COLO668 (cell line): ENCODE measurements around the gene SMIM24.
A peak's percentile ranks its signal among the peaks of the same experiment; 100 is the strongest.
"Not testable (repeated sequence)": the region's sequence is repeated elsewhere in the genome, so short reads cannot be mapped to it uniquely, and the experiment has no call there.

ENCODE experiments used
- DNase-seq: peaks from one replicate; lab custom pipeline; 2025; ENCODE audit not compliant: unreplicated experiment; lab: John Stamatoyannopoulos, UW

Gene SMIM24

DNA sequence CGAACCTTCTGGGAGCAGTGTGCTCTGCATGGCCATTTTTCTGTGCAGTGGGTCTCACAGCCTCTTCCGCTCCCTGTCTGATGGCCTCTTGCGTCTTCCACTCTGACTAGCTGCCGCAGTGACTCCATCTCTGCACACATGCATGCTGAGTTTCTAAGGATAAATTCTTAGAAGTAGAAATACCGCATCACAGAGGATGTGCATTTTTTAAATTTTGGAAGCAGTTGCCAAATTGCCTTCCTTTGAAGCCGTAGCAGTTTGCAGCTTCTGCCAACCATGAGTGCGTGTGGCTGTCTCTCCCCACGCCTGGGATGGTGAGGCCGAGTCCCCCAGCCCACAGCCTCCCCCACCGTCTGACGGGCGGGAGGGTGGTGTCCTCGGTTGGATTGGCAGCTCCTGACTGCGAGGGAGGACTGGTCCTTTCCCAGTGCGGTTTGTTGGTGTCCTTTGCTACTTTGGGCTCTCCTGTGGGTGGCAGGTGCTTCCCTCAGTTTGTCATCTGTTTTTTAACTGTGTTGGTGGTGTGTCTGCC lies 35.6 kb upstream of the SMIM24 start:
- DNase-seq: peak; percentile 30

DNA sequence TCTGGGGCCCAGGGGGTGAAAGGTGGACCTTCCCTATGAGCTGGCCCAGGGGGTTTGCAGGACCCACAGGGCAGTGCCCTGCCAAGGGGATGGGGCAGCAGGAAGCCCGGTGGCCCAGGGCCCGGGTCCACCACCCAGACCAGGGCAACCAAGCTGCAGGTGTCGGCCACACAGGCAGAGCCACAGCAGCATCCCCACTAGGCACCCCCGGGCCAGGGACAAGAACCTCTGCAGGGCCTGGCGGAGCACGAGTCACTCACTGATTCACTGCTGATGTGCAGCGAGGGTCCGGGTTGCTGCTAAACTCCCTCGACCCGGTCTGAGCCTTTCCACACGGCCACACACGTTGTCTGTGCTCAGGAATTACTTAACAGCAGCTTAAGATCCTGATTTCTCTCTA lies 34.6 kb upstream of the SMIM24 start:
- no peak for DNase-seq

DNA sequence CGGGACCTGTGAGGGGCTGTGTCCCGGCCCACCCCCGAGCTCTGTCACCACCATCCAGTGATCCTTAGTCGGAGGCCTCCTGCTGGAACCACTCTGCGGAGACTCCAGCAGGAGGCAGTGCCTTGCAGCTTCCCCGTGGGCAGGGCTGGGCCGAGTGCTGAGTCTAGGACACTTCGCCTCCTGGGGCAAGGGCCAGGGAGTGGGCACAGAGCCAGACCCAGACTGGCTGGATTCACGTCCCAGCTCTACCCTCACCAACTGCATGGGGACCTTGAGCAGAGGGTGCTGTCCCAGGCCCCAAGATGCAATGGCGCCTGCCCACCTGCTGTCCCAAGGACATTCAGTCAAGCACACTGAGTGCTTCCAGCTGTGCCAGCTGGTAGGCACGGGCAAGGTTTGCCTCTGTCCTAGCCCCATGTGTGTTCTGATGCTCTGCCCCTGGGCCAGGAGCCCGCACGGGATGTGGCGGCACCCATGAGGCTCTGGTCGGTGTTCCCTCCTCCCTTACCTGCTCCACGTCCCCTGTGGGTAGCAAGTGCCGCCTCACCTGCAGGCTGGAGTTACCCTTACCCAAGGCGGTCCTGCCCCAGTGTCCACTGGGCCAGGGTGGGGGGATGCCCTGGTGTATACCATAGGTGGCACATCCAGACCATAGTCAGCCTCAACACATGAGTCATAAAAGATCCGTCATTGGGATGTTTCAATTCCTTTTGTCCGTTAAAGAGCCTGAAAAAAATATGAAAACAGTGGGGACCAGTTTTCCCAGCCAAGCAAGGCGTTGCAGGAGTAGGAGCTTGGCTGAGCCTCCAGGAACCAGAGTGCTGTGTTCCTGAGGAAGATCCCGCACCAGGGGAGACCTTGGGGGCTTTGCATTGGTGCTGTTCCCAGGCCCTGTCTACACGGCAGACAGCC lies 33.2 kb upstream of the SMIM24 start:
- DNase-seq: no peak

DNA sequence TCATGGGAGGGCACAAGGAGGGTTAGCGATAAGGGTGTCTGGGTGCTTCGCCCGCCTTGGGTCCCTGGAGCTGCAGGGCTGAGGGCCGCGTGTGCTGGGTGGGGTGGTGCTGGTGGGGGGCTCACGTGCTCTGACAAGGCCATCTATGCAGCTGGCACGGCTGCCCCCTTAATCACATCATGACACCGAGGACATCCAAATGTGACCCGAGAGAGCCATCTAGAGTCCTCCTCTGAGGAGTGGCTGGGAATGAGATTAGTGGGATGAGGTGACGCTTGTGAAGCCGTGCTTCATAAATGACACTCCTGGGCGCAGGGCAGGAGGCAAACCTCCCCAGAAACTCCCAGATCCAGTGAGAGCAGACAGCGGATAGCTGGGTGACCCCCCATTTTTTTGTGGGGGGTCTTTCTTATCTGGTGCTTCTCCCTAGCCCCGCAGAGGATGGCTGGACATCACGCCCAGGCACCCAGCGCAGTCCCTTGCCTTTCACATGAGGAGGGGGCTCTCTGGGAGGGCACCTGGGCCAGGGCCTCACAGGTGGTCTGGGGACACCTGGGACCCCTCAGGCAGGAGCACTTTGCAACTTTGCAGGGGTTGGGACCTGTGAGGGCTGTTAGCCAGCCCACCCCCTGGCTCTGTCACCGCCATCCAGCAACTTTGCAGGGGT lies 32.4 kb upstream of the SMIM24 start:
- no peak for DNase-seq

DNA sequence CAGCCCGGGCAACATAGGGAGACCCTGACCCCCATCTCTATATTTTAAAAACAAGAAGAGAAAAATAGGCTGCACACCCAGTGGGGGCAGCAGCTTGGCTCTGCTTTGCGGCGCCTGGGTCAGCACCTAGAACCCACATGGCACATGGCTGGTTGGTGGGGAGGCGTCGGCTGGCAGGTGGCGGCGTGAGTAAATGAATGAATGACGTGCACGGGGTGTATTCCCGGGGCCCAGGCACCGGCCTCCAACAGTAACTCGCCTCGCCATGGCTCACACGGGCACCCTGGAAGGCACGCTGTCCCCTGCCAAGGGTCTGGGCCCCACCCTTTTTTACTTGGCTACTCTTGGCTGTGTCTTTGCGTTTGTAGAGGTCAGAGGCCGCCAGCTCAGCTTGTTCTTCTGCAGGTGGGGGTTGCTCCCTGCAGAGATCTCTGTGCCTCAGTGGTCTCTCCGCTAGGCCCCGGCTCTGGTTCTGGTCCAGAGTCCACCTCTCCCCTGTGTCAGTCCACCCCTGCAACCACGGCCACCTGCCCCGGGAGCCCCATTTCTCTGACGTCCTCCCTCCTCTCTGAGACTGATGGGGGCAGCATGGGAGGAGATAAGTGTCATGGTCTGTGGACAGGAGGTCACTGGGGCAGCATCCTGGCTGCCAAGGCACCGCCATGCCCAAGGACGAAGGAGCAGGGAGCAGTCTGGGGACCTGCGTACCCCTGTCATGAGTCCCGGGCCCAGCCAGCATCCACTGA lies 31.4 kb upstream of the SMIM24 start:
- DNase-seq: no peak

DNA sequence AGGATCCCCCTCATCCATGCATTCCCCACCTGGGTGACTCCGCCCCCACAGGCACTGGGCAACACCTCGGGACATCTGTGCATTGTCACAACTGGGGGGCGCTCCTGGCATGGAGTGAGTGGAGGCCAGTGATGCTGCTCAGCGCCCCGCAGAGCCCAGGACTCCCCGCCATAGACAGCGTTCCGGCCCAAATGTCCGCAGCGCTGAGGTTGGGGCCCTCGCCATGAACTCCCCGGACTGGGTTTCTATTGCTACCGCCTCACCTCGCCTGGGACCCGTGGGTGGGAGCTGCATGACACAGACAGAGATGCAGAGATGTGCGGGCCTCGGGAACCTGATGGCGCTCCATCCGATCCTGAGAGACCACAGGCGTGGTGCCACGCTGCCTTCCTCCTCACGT lies 30.4 kb upstream of the SMIM24 start:
- no peak for DNase-seq

DNA sequence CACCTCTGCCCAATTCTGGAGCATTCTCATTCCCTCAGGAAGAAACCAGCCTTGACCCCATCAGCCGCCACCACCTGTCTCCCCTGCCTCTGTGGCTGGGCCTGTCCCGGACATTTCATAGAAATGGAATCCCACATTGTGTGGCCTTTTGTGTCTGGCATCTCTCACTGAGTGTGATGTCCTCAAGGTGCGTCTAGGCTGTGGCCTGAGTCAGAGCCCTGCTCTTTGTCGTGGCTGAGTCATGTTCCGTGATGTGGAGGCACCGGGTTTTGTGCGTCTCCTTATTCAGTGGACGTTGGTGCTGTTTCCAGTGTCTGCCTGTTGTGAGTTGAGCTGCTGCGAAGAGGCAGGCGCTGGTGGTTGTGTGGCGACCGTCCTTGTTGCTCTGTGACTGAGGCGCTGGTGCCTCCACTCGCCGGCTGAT lies 29.3 kb upstream of the SMIM24 start:
- DNase-seq: no peak

DNA sequence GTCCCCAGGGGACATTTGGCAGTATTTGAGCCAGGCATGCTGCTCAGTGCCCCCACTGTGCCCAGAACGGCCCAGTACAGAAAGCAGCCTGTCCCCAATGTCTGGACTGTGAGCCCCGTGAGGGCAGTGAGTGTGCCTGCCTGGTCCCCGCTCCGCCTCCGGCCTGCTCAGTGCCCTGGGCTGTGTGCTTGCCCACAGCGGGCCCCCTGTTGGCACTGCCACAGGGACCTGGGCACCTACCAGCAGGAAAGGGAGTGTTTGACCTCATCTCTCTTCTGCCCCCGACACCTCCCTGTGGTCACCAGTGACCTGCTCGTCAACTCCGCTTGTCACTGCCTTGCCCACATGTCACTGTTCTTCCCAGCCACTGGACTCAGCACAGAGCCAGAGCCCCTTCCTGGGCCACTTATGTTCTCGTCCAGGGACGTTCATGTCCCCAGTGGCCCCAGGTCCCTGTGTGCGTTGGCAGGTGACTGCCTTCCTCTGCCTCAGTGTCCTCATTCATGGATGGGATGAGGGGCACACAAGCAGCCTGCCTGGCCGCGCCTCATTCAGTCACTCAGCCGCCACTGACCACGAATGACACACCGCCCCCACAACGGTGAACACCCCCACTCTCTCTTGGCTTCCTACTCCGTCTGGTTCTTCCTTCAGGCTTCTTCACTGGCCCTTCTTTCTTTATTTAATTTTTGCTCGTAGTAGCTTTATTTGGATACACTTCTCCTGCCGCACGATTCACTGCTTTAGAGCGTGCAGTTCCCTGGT lies 28.6 kb upstream of the SMIM24 start:
- DNase-seq: no peak

DNA sequence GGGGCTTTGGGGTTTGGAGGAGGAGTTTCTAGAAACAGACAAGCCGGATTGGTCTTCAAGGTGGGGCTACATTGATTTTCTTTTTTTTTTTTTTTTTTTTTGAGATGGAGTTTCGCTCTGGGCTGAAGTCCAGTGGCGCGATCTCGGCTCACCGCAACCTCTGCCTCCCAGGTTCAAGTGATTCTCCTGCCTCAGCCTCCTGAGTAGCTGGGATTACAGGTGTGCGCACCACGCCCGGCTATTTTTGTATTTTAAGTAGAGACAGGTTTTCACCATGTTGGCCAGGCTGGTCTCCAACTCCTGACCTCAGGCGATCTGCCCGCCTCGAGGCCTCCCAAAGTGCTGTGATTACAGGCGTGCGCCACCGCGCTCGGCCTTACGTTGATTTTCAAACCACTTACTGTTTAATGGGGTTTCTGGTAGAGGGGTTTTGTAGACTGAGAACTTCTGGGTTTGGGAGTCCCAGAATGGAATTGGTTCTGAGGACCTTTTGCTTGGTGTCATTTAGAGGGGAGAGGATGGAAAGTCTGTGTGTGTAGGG lies 27.9 kb upstream of the SMIM24 start:
- DNase-seq: not testable (repeated sequence)

DNA sequence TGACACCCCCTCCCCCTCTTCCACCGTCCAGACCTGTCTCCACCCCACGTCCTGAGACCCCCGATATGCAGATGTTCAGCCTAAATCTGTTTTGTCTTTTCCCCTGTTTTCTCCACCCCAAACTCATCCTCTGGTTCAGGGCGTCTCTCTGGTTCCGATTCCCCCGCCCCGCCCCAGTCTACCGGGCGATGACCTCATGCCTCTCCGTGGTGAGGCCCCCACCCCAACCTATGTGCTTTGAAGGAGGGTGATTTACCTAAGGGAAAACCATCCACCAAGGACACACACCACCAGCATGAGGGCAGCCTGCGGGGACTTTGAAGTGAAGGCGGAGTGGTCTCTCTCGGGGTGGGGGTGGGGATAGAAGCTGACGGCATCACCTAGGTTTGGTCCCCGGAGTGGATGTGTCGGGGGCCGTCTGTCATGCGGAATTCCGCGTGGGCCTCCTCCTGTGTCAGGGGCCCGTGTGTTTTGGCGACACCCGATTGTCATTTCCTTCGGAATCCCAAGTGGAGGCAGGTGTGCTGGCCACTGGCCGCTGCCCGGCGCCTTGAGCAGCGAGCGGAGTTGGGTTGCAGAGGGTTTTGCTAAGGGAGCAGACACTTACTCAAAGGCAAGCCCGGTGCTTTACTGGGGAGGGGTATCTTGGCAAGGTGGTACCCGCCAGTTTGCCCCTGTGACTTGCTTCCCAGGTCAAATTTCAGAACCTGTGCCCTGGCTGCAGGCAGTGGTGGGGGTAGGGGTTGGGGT lies 27.2 kb upstream of the SMIM24 start:
- peak; percentile 52 for DNase-seq

DNA sequence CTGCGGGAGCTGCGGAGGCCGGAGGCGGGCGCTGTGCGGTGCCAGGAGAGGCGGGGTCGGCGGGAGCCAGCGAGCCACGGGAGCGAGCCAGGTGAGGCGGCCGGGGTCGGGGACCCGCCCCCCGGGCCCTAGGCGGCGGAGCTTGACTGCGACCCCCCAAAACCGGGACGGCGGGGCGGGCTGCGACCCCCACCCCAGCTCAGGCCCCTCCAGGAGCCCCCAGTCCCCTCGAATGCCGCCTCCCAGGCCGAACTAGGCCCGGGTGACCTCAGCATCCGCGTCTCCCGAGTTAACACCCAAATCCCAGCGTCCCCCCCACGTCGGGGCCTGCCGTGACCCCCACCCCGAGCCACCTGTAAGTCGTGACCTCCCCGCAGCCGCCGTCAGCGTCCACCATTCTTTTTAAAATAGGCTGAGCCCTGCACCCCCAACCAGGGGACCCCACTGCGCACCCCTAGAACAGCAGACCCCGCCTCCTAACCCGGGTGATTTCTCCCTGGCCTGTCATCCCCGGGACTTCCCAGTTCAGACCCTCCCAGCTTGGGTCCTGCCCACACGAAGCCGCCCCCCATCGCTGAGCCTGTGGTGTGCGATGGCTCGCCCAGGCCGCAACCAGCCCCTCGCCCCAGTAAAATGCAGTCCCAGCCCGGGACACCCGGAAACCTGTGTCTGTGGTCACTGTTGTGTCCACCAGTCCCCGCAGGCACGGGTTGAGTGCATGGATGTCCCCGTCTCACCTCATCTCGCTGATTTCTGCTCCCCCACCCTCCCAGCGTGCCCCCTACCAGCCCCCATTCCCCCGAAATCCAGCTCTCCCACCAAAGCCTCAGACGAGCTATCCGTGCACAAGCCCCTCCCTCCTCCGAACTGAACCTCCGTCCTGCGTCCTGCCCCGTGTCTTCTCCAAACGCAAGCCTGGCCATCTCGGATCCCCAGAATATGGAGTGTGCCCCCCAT lies 26.3 kb upstream of the SMIM24 start:
- DNase-seq: peak; percentile 27

DNA sequence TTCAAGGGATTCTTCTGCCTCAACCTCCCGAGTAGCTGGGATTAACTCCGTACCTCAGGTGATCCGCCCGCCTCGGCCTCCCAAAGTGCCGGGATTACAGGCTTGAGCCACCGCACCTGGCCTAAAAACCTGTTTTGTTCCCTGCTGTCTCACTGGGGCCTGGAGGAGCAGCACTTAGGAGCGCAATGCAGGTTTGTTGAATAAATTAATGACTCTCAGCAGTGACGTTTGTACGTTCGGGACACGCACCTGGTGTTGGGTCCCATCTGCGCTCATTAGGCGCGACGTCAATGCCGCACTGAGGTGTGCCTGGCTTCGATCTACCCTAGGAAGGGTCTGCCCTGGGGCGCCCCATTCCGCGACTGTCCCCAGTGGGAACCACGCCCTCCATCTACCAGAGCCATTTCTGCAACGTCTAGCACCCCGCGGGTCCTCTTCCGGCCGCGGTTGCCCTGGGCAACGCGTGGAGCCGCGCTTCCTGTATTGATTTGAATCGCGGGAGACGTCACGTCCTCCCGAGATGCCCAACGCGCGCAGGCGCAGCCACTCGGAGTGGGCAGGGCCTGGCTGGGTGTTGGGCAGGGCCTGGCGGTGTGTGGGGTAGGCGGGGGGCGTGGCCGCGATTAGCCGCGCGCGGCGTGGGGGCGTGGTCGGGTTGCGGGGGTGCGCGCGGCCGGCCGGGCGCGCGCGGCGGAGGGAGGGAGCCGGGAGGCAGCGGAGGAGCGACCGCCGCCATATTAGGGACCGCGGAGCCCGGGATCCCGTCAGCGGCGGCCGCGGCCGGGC lies 25.5 kb upstream of the SMIM24 start, which contains the start of gene FZR1:
Gene FZR1, plus strand, starts transcription at position 714 of the 786 bp plus-strand sequence. CDS start 16,679 bp downstream, outside the sequence.
- peak; percentile 99 for DNase-seq

DNA sequence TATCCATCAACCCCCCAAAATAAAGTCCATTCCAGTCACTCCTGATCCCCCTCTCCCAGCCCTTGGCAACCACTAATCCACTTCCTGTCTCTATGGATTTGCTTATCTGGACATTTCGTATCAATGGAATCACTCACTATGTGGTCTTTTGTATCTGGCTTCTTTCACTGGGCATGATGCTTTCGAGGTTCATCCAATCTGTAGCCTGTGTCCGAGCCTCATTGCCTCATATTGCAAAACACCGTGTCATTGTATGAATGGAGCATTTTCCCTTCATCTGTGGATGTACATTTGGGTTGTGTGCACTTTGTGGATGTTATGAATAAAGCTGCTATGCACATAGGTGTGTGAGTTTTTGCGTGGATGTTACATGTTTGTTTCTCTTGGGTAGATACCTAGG lies 24.4 kb upstream of the SMIM24 start:
- DNase-seq: no peak

DNA sequence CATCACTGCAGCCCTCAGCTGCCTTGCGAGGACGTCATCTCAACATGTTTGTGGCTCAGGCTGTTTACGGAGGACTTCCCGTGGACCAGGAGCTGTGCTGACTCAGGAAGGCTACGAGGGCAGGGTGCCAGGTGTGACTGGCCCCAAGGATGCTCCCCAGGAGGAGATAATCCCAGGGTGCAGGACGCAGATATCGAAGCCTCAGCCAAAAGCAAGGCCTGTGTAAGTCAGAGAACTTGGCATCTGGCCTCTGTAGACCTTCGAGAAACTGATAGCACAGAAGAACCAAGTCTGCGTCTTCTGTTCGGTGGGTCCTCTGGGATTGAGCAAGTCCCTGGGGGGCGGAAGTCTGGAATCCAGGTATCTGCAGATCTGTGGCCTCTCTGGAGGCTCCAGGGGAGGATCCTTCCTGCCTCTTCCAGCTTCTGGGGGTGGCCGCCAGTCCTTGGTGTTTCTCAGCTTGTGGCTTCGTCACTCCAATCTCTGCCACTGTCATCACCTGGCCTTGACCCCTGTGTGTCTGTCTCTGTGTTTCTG lies 22.8 kb upstream of the SMIM24 start:
- peak; percentile 18 for DNase-seq

DNA sequence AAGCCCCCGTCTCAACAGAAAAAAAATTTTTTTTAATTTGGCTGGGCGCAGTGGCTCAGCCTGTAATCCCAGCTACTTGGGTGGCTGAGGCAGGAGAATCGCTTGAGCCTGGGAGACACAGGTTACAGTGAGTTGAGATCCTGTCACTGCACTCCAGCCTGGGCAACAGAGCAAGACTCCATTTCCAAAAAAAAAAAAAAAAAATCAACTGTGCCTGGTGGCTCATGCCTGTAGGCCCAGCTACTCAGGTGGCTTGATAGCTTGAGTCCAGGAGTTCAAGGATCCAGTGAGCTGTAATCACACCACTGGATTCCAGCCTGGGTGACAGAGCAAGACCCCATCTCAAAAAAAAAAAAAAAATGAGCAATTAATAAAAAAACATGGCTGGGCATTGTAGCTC lies 21.5 kb upstream of the SMIM24 start:
- DNase-seq: no peak

DNA sequence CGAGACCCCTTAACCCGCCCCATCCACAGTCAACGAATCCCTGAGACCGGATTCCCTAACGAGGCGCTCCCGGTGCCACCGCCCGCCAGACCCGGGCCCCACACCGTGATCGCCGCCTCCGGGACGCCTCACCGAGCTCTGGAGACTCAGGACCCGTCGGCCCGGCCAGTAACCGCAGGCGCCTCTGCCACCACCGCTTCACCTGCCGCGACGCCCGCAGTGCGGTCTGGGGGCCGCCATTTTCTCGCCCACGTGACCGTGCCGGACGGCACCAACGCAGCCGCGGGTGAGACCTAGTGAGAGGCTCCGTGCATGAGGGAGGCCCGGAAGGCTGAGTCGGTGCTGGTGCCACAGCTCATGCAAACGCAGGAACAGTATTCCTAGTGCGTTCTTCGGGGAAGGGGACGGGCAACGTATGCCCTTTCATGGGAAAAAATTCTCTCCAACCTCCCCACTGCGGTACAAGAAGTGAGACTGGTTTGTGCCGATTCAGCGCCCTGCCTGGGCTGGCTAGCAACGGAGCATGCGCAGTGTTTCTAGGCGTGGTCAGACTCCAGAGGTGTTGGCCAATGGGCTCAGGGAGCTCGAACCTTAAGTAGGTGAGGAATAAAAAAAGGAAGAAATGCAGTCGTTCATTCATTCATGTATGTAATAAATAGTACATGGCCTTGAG lies 20.2 kb upstream of the SMIM24 start, which contains the start of gene DOHH:
Gene DOHH, minus strand, starts transcription at position 246 of the 673 bp plus-strand sequence. CDS start 3,860 bp downstream, outside the sequence.
- DNase-seq: peak; percentile 94
